ENCODE results near the gene GHRL.

GHRL gene

GRCh38 chr3:10249833-10250232 lies 42.9 kb downstream of the GHRL start:
- peak overlapping the region; percentile 97 for H3K4me3 ChIP-seq (ENCODE audit: low read depth, low read length)
- no peak for TF ChIP-seq POLR2A (IDR thresholded peaks at IDR 0.05; ENCODE audit: extremely low read depth, insufficient read length)
- no peak for TF ChIP-seq MAX (IDR thresholded peaks at IDR 0.05; ENCODE audit: low read depth, low read length)
- TF ChIP-seq CTCF (IDR thresholded peaks at IDR 0.05; ENCODE audit: low read depth, low read length): no peak
- TF ChIP-seq MYC (IDR thresholded peaks at IDR 0.05; ENCODE audit: low read depth, low read length): no peak
- no peak for DNase-seq (ENCODE audit: low read depth)

- peak overlapping the region; percentile 97 for H3K4me3 ChIP-seq (ENCODE audit: low read depth, low read length)
- peak; percentile 63 for DNase-seq (ENCODE audit: low read depth)
- TF ChIP-seq MYC (IDR thresholded peaks at IDR 0.05; ENCODE audit: low read depth, low read length) (no peak), MAX (IDR thresholded peaks at IDR 0.05; ENCODE audit: low read depth, low read length) (peak; percentile 60)
Measured at GRCh38 chr3:10248984-10249748, 43.6 kb downstream of the GHRL start.

- H3K4me3 ChIP-seq (ENCODE audit: low read depth, low read length): peak within 1 kb of the TSS; percentile 97
- peak; percentile 98 for DNase-seq (ENCODE audit: low read depth)
- TF ChIP-seq CTCF (IDR thresholded peaks at IDR 0.05; ENCODE audit: low read depth, low read length) (no peak), POLR2A (IDR thresholded peaks at IDR 0.05; ENCODE audit: extremely low read depth, insufficient read length) (peak; percentile 83), MYC (IDR thresholded peaks at IDR 0.05; ENCODE audit: low read depth, low read length) (peak; percentile 90), MAX (IDR thresholded peaks at IDR 0.05; ENCODE audit: low read depth, low read length) (peak; percentile 95)
Measured at GRCh38 chr3:10248184-10248983, 44.4 kb downstream of the GHRL start, which contains the start of gene TATDN2. TATDN2 (plus strand) TSS chr3:10248459; CDS start chr3:10249201, 742 bp downstream.

GRCh38 chr3:10247679-10248183 lies 45.0 kb downstream of the GHRL start:
- H3K4me3 ChIP-seq (ENCODE audit: low read depth, low read length): peak overlapping the region; percentile 35
- no peak for DNase-seq (ENCODE audit: low read depth)

DNA sequence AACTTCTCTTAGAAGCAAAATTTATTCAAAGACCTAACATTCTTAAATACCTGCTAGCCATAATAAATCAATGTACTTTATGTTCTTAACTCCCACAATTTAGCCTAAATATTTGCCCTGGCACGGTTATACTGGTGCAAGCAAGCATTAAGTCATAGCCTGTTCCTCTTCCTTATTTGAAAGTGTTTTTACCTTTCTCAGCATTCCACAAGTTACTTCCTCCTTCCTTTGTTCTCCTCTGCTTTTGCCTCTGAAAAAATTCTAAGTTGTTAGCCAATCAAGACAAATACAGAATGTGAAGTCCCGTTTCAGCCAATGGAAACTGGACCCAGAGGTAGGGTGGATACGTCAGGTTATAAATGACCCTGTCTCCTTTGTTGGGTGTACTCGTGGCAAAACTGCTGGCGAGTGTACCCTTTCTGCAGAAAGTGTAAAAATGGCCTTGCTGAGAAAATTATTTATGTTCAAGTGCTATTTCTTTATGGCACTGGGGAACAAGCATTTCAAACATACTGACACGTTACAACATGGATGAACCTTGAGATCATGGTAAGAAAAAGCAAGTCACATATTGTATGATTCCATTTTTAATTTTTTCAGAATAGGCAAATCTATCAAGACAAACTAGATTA lies 47.5 kb downstream of the GHRL start:
- no peak for TF ChIP-seq POLR2A (IDR thresholded peaks at IDR 0.05; ENCODE audit: extremely low read depth, insufficient read length)
- TF ChIP-seq CTCF (IDR thresholded peaks at IDR 0.05; ENCODE audit: low read depth, low read length): no peak
- TF ChIP-seq MAX (IDR thresholded peaks at IDR 0.05; ENCODE audit: low read depth, low read length): no peak
- TF ChIP-seq MYC (IDR thresholded peaks at IDR 0.05; ENCODE audit: low read depth, low read length): no peak
- H3K4me3 ChIP-seq (ENCODE audit: low read depth, low read length): no peak overlapping the region
- no peak for DNase-seq (ENCODE audit: low read depth)

More at GRCh38 chr3:10247679-10248183, 45.0 kb downstream of the GHRL start:
- TF ChIP-seq MYC (IDR thresholded peaks at IDR 0.05; ENCODE audit: low read depth, low read length) (no peak), MAX (IDR thresholded peaks at IDR 0.05; ENCODE audit: low read depth, low read length) (no peak), CTCF (IDR thresholded peaks at IDR 0.05; ENCODE audit: low read depth, low read length) (no peak)

Data from NB4 (cell line).